Spleen (tissue), 7 donors: ENCODE data around the gene VPS26B.

Source experiments
- POLR2A ChIP-seq, 3 donors: fragments of 450-650 bp; IDR thresholded peaks; one replicate each; pipeline ENCODE4 v1.5.1; 2017; ENCODE audit warnings: antibody characterized with exemption in 3 of 3, mild to moderate bottlenecking in 1 of 3
- TF ChIP-seq, protein P1 (sequence below), 11 experiments: fragments of 200-600 bp in 7 of 11; fragments of 450-650 bp in 4 of 11; sonication (generic) in 4 of 11; IDR thresholded peaks in 8 of 11; conservative IDR thresholded peaks in 3 of 11; 1 replicate in 7 of 11; 2 replicates in 4 of 11; pipeline versions ENCODE4 v1.4.0 to v1.8.0; 2016 to 2021; ENCODE audit warnings: antibody characterized with exemption in 11 of 11, inconsistent platforms in 4 of 11, mild to moderate bottlenecking in 1 of 11
- donor health status: DM: no; HTN: no; CAD: no; lungs with moderate emphysema.
- donor health status: DM: no; HTN: no; CAD: no.
- donor health status: DM: no; HTN: no; CAD: no.

DNA sequence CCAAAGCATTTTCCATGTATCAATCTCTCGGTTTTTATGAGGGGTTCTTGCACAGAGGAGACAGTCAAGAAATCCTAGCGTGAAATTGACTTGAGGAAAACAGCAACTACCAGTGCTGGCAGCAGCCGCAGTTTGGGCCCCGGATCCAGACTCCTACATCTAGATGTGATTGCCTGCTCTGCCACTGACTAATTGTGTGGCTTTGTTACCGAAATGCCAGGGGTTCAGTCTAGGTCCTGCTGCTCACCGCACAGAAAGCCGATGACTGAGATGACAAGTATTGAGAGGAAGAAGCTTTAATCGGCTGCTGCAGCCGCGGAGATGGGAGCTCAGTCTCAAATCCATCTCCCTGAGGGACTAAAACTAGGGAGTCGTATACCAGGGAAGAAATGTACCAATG lies 43.5 kb downstream of the VPS26B start:
- TF ChIP-seq, protein P1, sequence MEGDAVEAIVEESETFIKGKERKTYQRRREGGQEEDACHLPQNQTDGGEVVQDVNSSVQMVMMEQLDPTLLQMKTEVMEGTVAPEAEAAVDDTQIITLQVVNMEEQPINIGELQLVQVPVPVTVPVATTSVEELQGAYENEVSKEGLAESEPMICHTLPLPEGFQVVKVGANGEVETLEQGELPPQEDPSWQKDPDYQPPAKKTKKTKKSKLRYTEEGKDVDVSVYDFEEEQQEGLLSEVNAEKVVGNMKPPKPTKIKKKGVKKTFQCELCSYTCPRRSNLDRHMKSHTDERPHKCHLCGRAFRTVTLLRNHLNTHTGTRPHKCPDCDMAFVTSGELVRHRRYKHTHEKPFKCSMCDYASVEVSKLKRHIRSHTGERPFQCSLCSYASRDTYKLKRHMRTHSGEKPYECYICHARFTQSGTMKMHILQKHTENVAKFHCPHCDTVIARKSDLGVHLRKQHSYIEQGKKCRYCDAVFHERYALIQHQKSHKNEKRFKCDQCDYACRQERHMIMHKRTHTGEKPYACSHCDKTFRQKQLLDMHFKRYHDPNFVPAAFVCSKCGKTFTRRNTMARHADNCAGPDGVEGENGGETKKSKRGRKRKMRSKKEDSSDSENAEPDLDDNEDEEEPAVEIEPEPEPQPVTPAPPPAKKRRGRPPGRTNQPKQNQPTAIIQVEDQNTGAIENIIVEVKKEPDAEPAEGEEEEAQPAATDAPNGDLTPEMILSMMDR (IDR thresholded peaks at IDR 0.05 in 8 of 11, conservative IDR thresholded peaks at IDR 0.05 in 3 of 11), result no peak
- TF ChIP-seq POLR2A (IDR thresholded peaks at IDR 0.05), result no peak
